Measurements from ENCODE around the gene BLOC1S5. TPM values are rescaled to one million over a fixed set of nuclear protein-coding genes. Genes with fewer than 3 reads are reported as not detected.

BLOC1S5 gene
- total and polyA plus RNA-seq, 2 of the 13 experiments (the other 11 are each of a cell fraction or from before 2014, with no cell fraction given) = 10.5 to 41.5 TPM

- TF ChIP-seq ATF4 (CRISPR knock-in tag; IDR thresholded peaks at IDR 0.05) (0 out of 4 replicates have a peak, but pooled peaks of 1 of the 2 experiments have one; percentile 45), ZNF414 (CRISPR knock-in tag; IDR thresholded peaks at IDR 0.05) (no peak), ZFP1 (CRISPR knock-in tag; IDR thresholded peaks at IDR 0.05) (no peak), ELF3 (CRISPR knock-in tag; IDR thresholded peaks at IDR 0.05) (no peak), ZNF703 (CRISPR knock-in tag; IDR thresholded peaks at IDR 0.05; ENCODE audit: borderline replicate concordance) (no peak), GLI4 (CRISPR knock-in tag; IDR thresholded peaks at IDR 0.05; ENCODE audit: borderline replicate concordance) (no peak), ZBTB1 (CRISPR knock-in tag; IDR thresholded peaks at IDR 0.05; ENCODE audit: borderline replicate concordance) (no peak), RNF219 (CRISPR knock-in tag; IDR thresholded peaks at IDR 0.05) (no peak), PPARG (CRISPR knock-in tag; conservative IDR thresholded peaks at IDR 0.05) (no peak), SP5 (CRISPR knock-in tag; IDR thresholded peaks at IDR 0.05; ENCODE audit: borderline replicate concordance, low read depth) (0 out of 2 replicates have a peak, but pooled peaks have one; percentile 13), FOSL1 (CRISPR knock-in tag; IDR thresholded peaks at IDR 0.05; ENCODE audit: borderline replicate concordance) (peak; percentile 51; the same call in 1 of the 2 replicates), ZBTB38 (CRISPR knock-in tag; IDR thresholded peaks at IDR 0.05) (no peak), MLLT10 (CRISPR knock-in tag; IDR thresholded peaks at IDR 0.05) (no peak), ARNTL (CRISPR knock-in tag; IDR thresholded peaks at IDR 0.05) (no peak), SMAD1 (CRISPR knock-in tag; IDR thresholded peaks at IDR 0.05; ENCODE audit: borderline replicate concordance, low read depth) (no peak), ZNF639 (CRISPR knock-in tag; conservative IDR thresholded peaks at IDR 0.05) (no peak), ZBTB21 (CRISPR knock-in tag; IDR thresholded peaks at IDR 0.05) (no peak), TARDBP (CRISPR knock-in tag; IDR thresholded peaks at IDR 0.05) (peak; percentile 39; the same call in 1 of the 2 replicates), HDAC2 (CRISPR knock-in tag; IDR thresholded peaks at IDR 0.05) (no peak), ZSCAN31 (CRISPR knock-in tag; IDR thresholded peaks at IDR 0.05; ENCODE audit: low read depth) (no peak), EP300 (IDR thresholded peaks at IDR 0.05; ENCODE audit: low read depth in 2 of 2, low read length in 2 of 2) (peak in 1 of 2 experiments; percentile 57; a peak in 1 of 4 replicates), EP300 (CRISPR knock-in tag; IDR thresholded peaks at IDR 0.05; ENCODE audit: borderline replicate concordance) (no peak), GATAD2A (CRISPR knock-in tag; IDR thresholded peaks at IDR 0.05) (peak; percentile 71), IKZF5 (CRISPR knock-in tag; IDR thresholded peaks at IDR 0.05) (no peak), FOXA3 (CRISPR knock-in tag; IDR thresholded peaks at IDR 0.05) (peak; percentile 72)
Observed at GRCh38 chr6:8080362-8081151, 16.4 kb upstream of the BLOC1S5 start (continued).
